Mammary epithelial cell (primary cell): Measurements from ENCODE around the gene ABHD2.

Source experiments
- CTCF ChIP-seq, 2 donors: IDR thresholded peaks in 1 of 2; conservative IDR thresholded peaks in 1 of 2; 2 replicates each; pipeline ENCODE4 v1.5.1; 2011 to 2012; ENCODE audit warnings: inconsistent platforms in 2 of 2, low read length in 2 of 2, mild to moderate bottlenecking in 2 of 2, control low read depth in 1 of 2, low read depth in 1 of 2; ENCODE audit not compliant: insufficient read depth in 1 of 2; ENCODE audit errors: extremely low read depth in 1 of 2
- EZH2 ChIP-seq: IDR thresholded peaks from 2 replicates; pipeline ENCODE4 v1.6.1; 2012; ENCODE audit warnings: low read length, inconsistent platforms, borderline replicate concordance

GRCh38 chr15:89112341-89112971 lies 24.2 kb downstream of the ABHD2 start:
- TF ChIP-seq CTCF (conservative IDR thresholded peaks at IDR 0.05 in 1 of 2, IDR thresholded peaks at IDR 0.05 in 1 of 2; ENCODE audit: extremely low read depth in 1 of 2, insufficient read depth in 1 of 2, low read depth in 1 of 2, low read length in 2 of 2): no peak
- TF ChIP-seq EZH2: no peak
